H1 (cell line): ENCODE results near the gene NCAPG2. TPM values are rescaled to one million over a fixed set of nuclear protein-coding genes. Genes with fewer than 3 reads are reported as not detected.

ENCODE experiments used
- CTCF ChIA-PET: fragments of 300-600 bp; sonication (Branson Sonifier 250); formaldehyde crosslinking; loops from one replicate; lab custom pipeline; 2021; ENCODE audit not compliant: partially characterized antibody; lab: Charles Lee
- POLR2A ChIA-PET: fragments of 300-600 bp; sonication (Branson Sonifier 250); formaldehyde crosslinking; loops from one replicate; lab custom pipeline; 2021; ENCODE audit warnings: inconsistent platforms; ENCODE audit not compliant: partially characterized antibody; lab: Charles Lee
- DNase-seq, 2 experiments: peaks; one replicate each; pipeline versions ENCODE4 v3.0.0 to v3.0.0-alpha.2; 2010 to 2022; ENCODE audit warnings: low spot score in 2 of 2, low read depth in 1 of 2, mixed read lengths in 1 of 2
- FAIRE-seq: peaks from 2 replicates; lab custom pipeline; 2011; peaks lifted over from hg19 to GRCh38; lab: Jason Lieb, UNC
- H2AFZ ChIP-seq: 2 replicates; pipeline ENCODE4 v1.8.1; 2012; ENCODE audit warnings: low read length, inconsistent platforms
- H2AK5ac ChIP-seq: 2 replicates; pipeline ENCODE4 v1.6.1; 2013; ENCODE audit warnings: low read depth, low read length
- H2BK120ac ChIP-seq: replicated peaks from 2 replicates; pipeline ENCODE3; 2013; ENCODE audit warnings: low read depth, low read length, inconsistent platforms
- H2BK12ac ChIP-seq: 2 replicates; pipeline ENCODE4 v1.6.1; 2013; ENCODE audit warnings: low read depth, low read length
- H2BK15ac ChIP-seq: 2 replicates; pipeline ENCODE4 v1.6.1; 2013; ENCODE audit warnings: low read length
- H2BK20ac ChIP-seq: 2 replicates; pipeline ENCODE4 v1.6.1; 2013; ENCODE audit warnings: low read length
- H2BK5ac ChIP-seq: 2 replicates; pipeline ENCODE4 v1.6.1; 2013; ENCODE audit warnings: low read depth, low read length
- H3K14ac ChIP-seq: 2 replicates; pipeline ENCODE4 v1.6.1; 2013; ENCODE audit warnings: inconsistent platforms; ENCODE audit not compliant: insufficient read length
- H3K18ac ChIP-seq: 2 replicates; pipeline ENCODE4 v1.6.1; 2013; ENCODE audit warnings: low read length; ENCODE audit errors: extremely low read depth
- H3K23ac ChIP-seq: 2 replicates; pipeline ENCODE4 v1.6.1; 2013; ENCODE audit warnings: inconsistent platforms; ENCODE audit not compliant: insufficient read length
- H3K23me2 ChIP-seq: 2 replicates; pipeline ENCODE4 v1.6.1; 2013; ENCODE audit warnings: low read depth, low read length
- H3K27ac ChIP-seq: 2 replicates; pipeline ENCODE4 v1.6.1; 2011; ENCODE audit warnings: low read depth, low read length, inconsistent platforms
- H3K27me3 ChIP-seq, 4 experiments: replicated peaks in 1 of 4; 1 replicate in 1 of 4; 2 replicates in 3 of 4; pipeline versions ENCODE4 v1.6.1 to v1.8.1; 2011 to 2013; ENCODE audit warnings: low read length in 3 of 4, mild to moderate bottlenecking in 3 of 4, inconsistent platforms in 2 of 4, mixed read lengths in 2 of 4, moderate library complexity in 1 of 4; ENCODE audit not compliant: control insufficient read depth in 3 of 4, insufficient read depth in 3 of 4; ENCODE audit errors: extremely low read depth in 1 of 4
- H3K36me3 ChIP-seq, 4 experiments: 2 replicates each; pipeline versions ENCODE4 v1.6.1 to v1.8.1; 2011 to 2013; ENCODE audit warnings: mild to moderate bottlenecking in 4 of 4, low read length in 3 of 4, moderate library complexity in 2 of 4, control low read depth in 1 of 4, inconsistent platforms in 1 of 4; ENCODE audit not compliant: insufficient read depth in 4 of 4, control insufficient read depth in 2 of 4
- H3K4ac ChIP-seq: replicated peaks from 2 replicates; pipeline ENCODE3; 2013; ENCODE audit warnings: low read length, low read depth, mixed read lengths, inconsistent platforms; ENCODE audit not compliant: insufficient read length
- H3K4me1 ChIP-seq, 4 experiments: replicated peaks in 1 of 4; 1 replicate in 1 of 4; 2 replicates in 3 of 4; pipeline versions ENCODE4 v1.6.1 to v1.8.1; 2011 to 2013; ENCODE audit warnings: low read length in 3 of 4, inconsistent platforms in 2 of 4, mixed read lengths in 1 of 4; ENCODE audit not compliant: insufficient read depth in 4 of 4, control insufficient read depth in 3 of 4
- H3K4me2 ChIP-seq, 2 experiments: 2 replicates each; pipeline versions ENCODE4 v1.6.1 to v1.8.1; 2011 to 2013; ENCODE audit warnings: low read depth in 2 of 2, low read length in 2 of 2, control low read depth in 1 of 2, inconsistent platforms in 1 of 2, mild to moderate bottlenecking in 1 of 2; ENCODE audit not compliant: insufficient read depth in 1 of 2
- H3K4me3 ChIP-seq, 4 experiments: fragments of 200-600, 300-600 bp in 1 of 4; sonication (generic), shearing (Covaris generic), sonication (Bioruptor Twin) in 1 of 4; 2 replicates each; pipeline versions ENCODE4 v1.5.1 to v1.8.1; 2011 to 2016; ENCODE audit warnings: low read length in 4 of 4, low read depth in 3 of 4, control low read depth in 2 of 4, inconsistent platforms in 2 of 4, mild to moderate bottlenecking in 2 of 4, mixed read lengths in 1 of 4, moderate library complexity in 1 of 4; ENCODE audit not compliant: insufficient read depth in 2 of 4; ENCODE audit errors: extremely low read depth in 1 of 4
- H3K56ac ChIP-seq: replicated peaks from 2 replicates; pipeline ENCODE3; 2013; ENCODE audit warnings: low read depth, mild to moderate bottlenecking, mixed read lengths, low read length, inconsistent platforms; ENCODE audit not compliant: insufficient read length
- H3K79me1 ChIP-seq: 2 replicates; pipeline ENCODE4 v1.6.1; 2013; ENCODE audit warnings: low read depth, low read length, control low read depth
- H3K79me2 ChIP-seq, 2 experiments: 2 replicates each; pipeline versions ENCODE4 v1.6.1 to v1.8.1; 2012 to 2013; ENCODE audit warnings: low read length in 2 of 2, mild to moderate bottlenecking in 2 of 2, inconsistent platforms in 1 of 2; ENCODE audit not compliant: insufficient read depth in 2 of 2, control insufficient read depth in 1 of 2
- H3K9ac ChIP-seq, 4 experiments: replicated peaks in 1 of 4; 1 replicate in 1 of 4; 2 replicates in 3 of 4; pipeline versions ENCODE4 v1.6.1 to v1.8.1; 2011 to 2013; ENCODE audit warnings: low read depth in 3 of 4, low read length in 3 of 4, control low read depth in 2 of 4, mild to moderate bottlenecking in 2 of 4, moderate library complexity in 2 of 4, inconsistent platforms in 1 of 4; ENCODE audit errors: extremely low read depth in 1 of 4
- H3K9me3 ChIP-seq, 2 experiments: 2 replicates each; pipeline versions ENCODE4 v1.6.1 to v1.8.1; 2012 to 2013; ENCODE audit warnings: mild to moderate bottlenecking in 2 of 2, moderate library complexity in 2 of 2, control low read depth in 1 of 2, inconsistent platforms in 1 of 2, low read depth in 1 of 2, low read length in 1 of 2, mixed read lengths in 1 of 2; ENCODE audit not compliant: insufficient read depth in 2 of 2
- H4K20me1 ChIP-seq, 2 experiments: replicated peaks in 1 of 2; 2 replicates each; pipeline versions ENCODE3 to v1.8.1; 2011 to 2013; ENCODE audit warnings: inconsistent platforms in 2 of 2, low read length in 2 of 2, mild to moderate bottlenecking in 1 of 2; ENCODE audit not compliant: insufficient read depth in 2 of 2, control insufficient read depth in 1 of 2
- H4K5ac ChIP-seq: 2 replicates; pipeline ENCODE4 v1.6.1; 2013; ENCODE audit warnings: low read length, low read depth, mixed read lengths, inconsistent platforms; ENCODE audit not compliant: insufficient read length
- H4K8ac ChIP-seq: 2 replicates; pipeline ENCODE4 v1.8.0; 2013; ENCODE audit warnings: mild to moderate bottlenecking, moderate library complexity, low read length, inconsistent platforms; ENCODE audit not compliant: insufficient read depth; ENCODE audit errors: extremely low read depth
- H4K91ac ChIP-seq: replicated peaks from 2 replicates; pipeline ENCODE3; 2013; ENCODE audit warnings: low read length, mixed read lengths, inconsistent platforms; ENCODE audit not compliant: insufficient read length
- ASH2L ChIP-seq: fragments of 200-600, 300-600 bp; sonication (generic); IDR thresholded peaks from one replicate; pipeline ENCODE4 v1.7.1; 2017; ENCODE audit warnings: low read length
- BCL11A ChIP-seq, 2 experiments: IDR thresholded peaks; one replicate each; pipeline ENCODE4 v1.6.1; 2011; ENCODE audit warnings: low read depth in 2 of 2, low read length in 2 of 2, mild to moderate bottlenecking in 2 of 2
- CHD1 ChIP-seq: IDR thresholded peaks from 2 replicates; pipeline ENCODE4 v1.6.1; 2012; ENCODE audit warnings: low read depth, low read length, improper control_type of control experiment
- KDM5A ChIP-seq: fragments of 200-600 bp; IDR thresholded peaks from 2 replicates; pipeline ENCODE4 v1.7.1; 2012; ENCODE audit warnings: mild to moderate bottlenecking, low read length, inconsistent platforms, mixed read lengths
- MAFK ChIP-seq: IDR thresholded peaks from 2 replicates; pipeline ENCODE4 v1.6.1; 2012; ENCODE audit warnings: low read depth, mild to moderate bottlenecking, improper control_type of control experiment, low read length
- POLR2A ChIP-seq, 2 experiments: IDR thresholded peaks; 1 replicate in 1 of 2; 2 replicates in 1 of 2; pipeline ENCODE4 v1.6.1; 2011; ENCODE audit warnings: low read depth in 2 of 2, low read length in 2 of 2, mild to moderate bottlenecking in 2 of 2; ENCODE audit errors: control extremely low read depth in 1 of 2
- RBBP5 ChIP-seq: IDR thresholded peaks from 2 replicates; pipeline ENCODE4 v1.7.1; 2012; ENCODE audit warnings: low read depth, mild to moderate bottlenecking, inconsistent platforms, low read length, moderate library complexity, borderline replicate concordance
- SIN3A ChIP-seq, 2 experiments: IDR thresholded peaks in 1 of 2; conservative IDR thresholded peaks in 1 of 2; 2 replicates each; pipeline ENCODE4 v1.6.1; 2011 to 2012; ENCODE audit warnings: low read length in 2 of 2, improper control_type of control experiment in 1 of 2, low read depth in 1 of 2, mild to moderate bottlenecking in 1 of 2
- SIRT6 ChIP-seq: IDR thresholded peaks from one replicate; pipeline ENCODE4 v1.7.1; 2012; ENCODE audit warnings: low read length, inconsistent platforms
- WGBS, 2 experiments: shearing (Covaris generic) in 1 of 2; methylation state at CpG; one replicate each; pipeline versions ENCODE4 v1.1.6 to v1.1.7; 2013 to 2015; ENCODE audit warnings: low lambda C conversion rate in 2 of 2, mixed read lengths in 2 of 2, inconsistent platforms in 1 of 2, low coverage in 1 of 2, missing lambda C conversion rate in 1 of 2; ENCODE audit not compliant: insufficient replicate concordance in 2 of 2, insufficient coverage in 1 of 2, insufficient read length in 1 of 2; ENCODE audit errors: extremely low coverage in 1 of 2, missing lambda C conversion rate in 1 of 2; 5-methylcytosine and 5-hydroxymethylcytosine counted together
- polyA plus RNA-seq, 7 experiments: library from polyadenylated mRNA; depleted of rRNA in 3 of 7; stranded (reverse) in 5 of 7; unstranded in 2 of 7; fragments of >200 nt in 5 of 7; fragments of 200-250 nt in 2 of 7; gene quantifications; 1 replicate in 5 of 7; 2 replicates in 1 of 7; 4 replicates in 1 of 7; pipeline versions ENCODE4 v1.2.1 to v1.2.3, GENCODE V29; 2011 to 2013; ENCODE audit warnings: missing spikeins in 2 of 7, mixed read lengths in 2 of 7
- total RNA-seq: library from RNA; stranded (reverse); fragmentation: NEBNext Ultra II Directional; extraction: Animal tissue kit (Norgen Biotek cat#: 25700); gene quantifications from 2 replicates; pipeline ENCODE4 v1.2.1, GENCODE V29; 2021
- TF ChIP-seq, protein P1 (sequence below): IDR thresholded peaks from 2 replicates; pipeline ENCODE4 v1.6.1; 2011; ENCODE audit warnings: low read depth, mild to moderate bottlenecking, low read length; ENCODE audit not compliant: insufficient read depth

NCAPG2 gene
- total and polyA plus RNA-seq, 2 of the 8 experiments (the other 6 are each of a cell fraction or from before 2014, with no cell fraction given) = 49.9 to 119 TPM

DNA sequence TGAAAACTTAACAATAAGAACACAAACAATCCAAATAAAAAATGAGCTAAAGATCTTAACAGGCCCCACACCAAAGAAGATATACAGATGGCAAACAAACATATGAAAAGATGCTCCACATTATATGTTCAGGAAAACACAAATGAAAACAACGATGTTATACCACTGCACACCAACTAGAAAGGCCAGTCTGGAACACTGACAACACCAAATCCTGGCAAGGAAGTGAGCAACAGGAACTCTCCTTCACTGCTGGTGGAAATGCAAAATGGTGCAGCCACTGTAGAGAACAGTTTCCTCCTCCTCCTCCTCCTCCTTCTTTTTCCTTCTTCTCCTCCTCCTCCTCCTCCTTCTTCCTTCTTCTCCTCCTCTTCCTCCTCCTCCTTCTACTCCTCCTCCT, 12.2 kb upstream of the NCAPG2 start:
- H3K18ac ChIP-seq = no peak overlapping the region
- no peaks in the 10 kb centered on the region for H3K23me2 ChIP-seq
- no peak overlapping the region for H4K5ac ChIP-seq
- H3K27me3 ChIP-seq = no peaks in the 10 kb centered on the region; a peak in 2 of 7 replicates
- CTCF ChIA-PET = interaction anchor here (3.0 kb wide), 1 partner anchor 16 kb away, joined by 16 read pairs; no protein-coding TSS in a partner anchor
- no peak overlapping the region for H2BK5ac ChIP-seq
- 93% methylated on average over 1 of the region's 1 CpG; no CpG with 5 or more reads in 1 of the 2 experiments for WGBS, 2 experiments
- H2AK5ac ChIP-seq = no peak overlapping the region
- no peak overlapping the region for H4K8ac ChIP-seq
- H2BK120ac ChIP-seq = no peak overlapping the region
- H3K4ac ChIP-seq = no peak overlapping the region
- no peaks in the 10 kb centered on the region for H3K4me1 ChIP-seq
- H4K91ac ChIP-seq = no peak overlapping the region
- no peak overlapping the region for H2BK20ac ChIP-seq
- H3K9me3 ChIP-seq = no peaks in the 10 kb centered on the region
- H3K36me3 ChIP-seq = no peaks in the 10 kb centered on the region
- H3K9ac ChIP-seq = no peak overlapping the region
- no peak overlapping the region for H3K4me2 ChIP-seq
- no peaks in the 10 kb centered on the region for H3K79me2 ChIP-seq
- DNase-seq (no peak), FAIRE-seq (no peak)
- no peak overlapping the region for H3K27ac ChIP-seq
- no peak overlapping the region for H3K23ac ChIP-seq
- no peaks in the 10 kb centered on the region for H4K20me1 ChIP-seq
- no peaks in the 10 kb centered on the region for H3K79me1 ChIP-seq
- POLR2A ChIA-PET = no interaction called here
- no peak overlapping the region for H2BK15ac ChIP-seq
- H3K56ac ChIP-seq = no peak overlapping the region
- no peak overlapping the region for H3K4me3 ChIP-seq
- TF ChIP-seq POLR2A (IDR thresholded peaks at IDR 0.05; ENCODE audit: control extremely low read depth in 1 of 2, low read depth in 2 of 2, low read length in 2 of 2) (no peak), MAFK (no peak), RBBP5 (no peak), ASH2L (no peak), KDM5A (no peak), CHD1 (no peak), SIN3A (conservative IDR thresholded peaks at IDR 0.05 in 1 of 2, IDR thresholded peaks at IDR 0.05 in 1 of 2; ENCODE audit: low read depth in 1 of 2, low read length in 2 of 2) (no peak), BCL11A (IDR thresholded peaks at IDR 0.05; ENCODE audit: low read depth in 2 of 2, low read length in 2 of 2) (no peak), SIRT6 (no peak)
- TF ChIP-seq, protein P1, sequence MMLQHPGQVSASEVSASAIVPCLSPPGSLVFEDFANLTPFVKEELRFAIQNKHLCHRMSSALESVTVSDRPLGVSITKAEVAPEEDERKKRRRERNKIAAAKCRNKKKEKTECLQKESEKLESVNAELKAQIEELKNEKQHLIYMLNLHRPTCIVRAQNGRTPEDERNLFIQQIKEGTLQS = no peak
- TF ChIP-seq, all 59 proteins: peak for 0
- H2BK12ac ChIP-seq = no peak overlapping the region
- no peak overlapping the region for H3K14ac ChIP-seq
- no peak overlapping the region for H2AFZ ChIP-seq
